ENCODE data around the gene ZSCAN1. TPM values are rescaled to one million over a fixed set of nuclear protein-coding genes. Genes with fewer than 3 reads are reported as not detected.
A peak's percentile ranks its signal among the peaks of the same experiment; 100 is the strongest.

Gene ZSCAN1
- total and polyA plus RNA-seq, 10 of the 15 experiments (the other 5 are each of a cell fraction or from before 2014, with no cell fraction given) = not detected

DNA sequence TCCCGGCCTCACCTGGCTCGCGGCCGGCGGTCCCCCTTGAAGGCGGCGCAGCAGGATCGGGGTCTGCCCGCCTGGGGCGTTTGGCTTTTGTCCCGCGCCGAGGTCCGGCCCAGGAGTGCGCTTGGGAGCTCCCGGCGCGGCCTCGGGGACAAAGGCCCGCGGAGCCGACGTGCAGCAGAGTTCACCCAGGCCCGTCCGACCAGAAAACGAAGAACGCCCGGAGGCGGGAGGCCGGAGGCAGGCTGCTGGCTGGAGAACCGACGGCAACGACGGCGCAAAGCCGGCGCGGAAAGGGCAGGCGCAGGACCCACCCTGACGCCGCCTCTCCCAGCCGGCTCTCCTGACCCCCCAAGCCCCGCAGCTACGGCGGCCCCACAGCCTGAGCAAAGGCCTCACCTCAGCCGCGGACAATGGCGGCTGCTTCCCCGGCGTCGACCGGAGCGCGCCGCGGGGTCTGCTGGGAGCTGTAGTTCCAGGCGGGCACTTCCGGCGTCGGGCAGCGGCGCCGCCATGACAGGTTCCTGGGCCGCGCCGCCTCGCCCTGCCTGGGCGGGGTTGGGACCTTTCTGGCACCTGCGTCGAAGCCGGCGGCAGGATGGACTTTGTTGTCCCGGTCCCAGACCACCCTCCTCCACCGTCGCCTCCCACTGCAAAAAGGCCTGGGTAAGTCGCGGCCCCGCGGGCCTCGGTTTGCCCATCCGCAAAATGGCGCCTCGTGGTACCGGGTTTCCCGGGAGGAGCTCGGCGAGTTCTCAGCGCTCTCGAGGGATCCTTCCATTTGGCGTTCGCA lies 31.2 kb upstream of the ZSCAN1 start, which contains the start of gene ZNF606:
Gene ZNF606 (minus strand): TSS at position 437 of the 790 bp plus-strand sequence. CDS start 1,501 bp downstream, outside the sequence.
- peak; percentile 64 for FAIRE-seq
- intact Hi-C loops (cut with micrococcal nuclease; ENCODE audit: unreplicated experiment) (no loop called here), in situ Hi-C loops (cut with MboI) (no loop called here)
- Histone ChIP-seq H4K20me1 (ENCODE audit: control insufficient read depth, insufficient read depth) (no peaks in the 10 kb centered on the region), H3K36me3 (ENCODE audit: control insufficient read depth in 2 of 2, insufficient read depth in 2 of 2, low read length in 1 of 2) (peaks cover 7 to 12% of the 10 kb centered on the region in 2 experiments), H3K27ac (ENCODE audit: control insufficient read depth, insufficient read depth) (peak within 1 kb of the TSS; percentile 77), H3K27me3 (replicated peaks in 1 of 2; ENCODE audit: control insufficient read depth in 2 of 2, insufficient read depth in 2 of 2, low read length in 1 of 2) (no peaks in the 10 kb centered on the region), H3K9ac (ENCODE audit: control insufficient read depth, insufficient read depth, low read length) (peak within 1 kb of the TSS; percentile 77), H3K4me3 (peak within 1 kb of the TSS; percentile 71), H3K4me1 (ENCODE audit: control insufficient read depth, insufficient read depth, low read length) (peaks cover 4% of the 10 kb centered on the region; the same call in 1 of the 2 replicates), H2AFZ (ENCODE audit: control insufficient read depth, low read depth, low read length) (peak within 1 kb of the TSS; percentile 88), H3K9me3 (replicated peaks; ENCODE audit: control insufficient read depth, insufficient read depth, low read length) (peaks cover 42% of the 10 kb centered on the region), H3K4me2 (ENCODE audit: control insufficient read depth, insufficient read depth) (peak within 1 kb of the TSS; percentile 91), H3K79me2 (ENCODE audit: control insufficient read depth, insufficient read depth, low read length) (peaks cover 5% of the 10 kb centered on the region; the same call in 1 of the 2 replicates)
- RAD21 ChIA-PET (ENCODE audit: unreplicated experiment) = no interaction called here
- SMC1A ChIA-PET (ENCODE audit: uncharacterized antibody, unreplicated experiment) = interaction anchor here (0.6 to 1.7 kb wide), 2 partner anchors 99 to 275 kb away, joined by 3 to 5 read pairs; partner anchors contain the start of gene ZNF671
- 4% methylated on average over 72 of the region's 91 CpGs for WGBS (ENCODE audit: insufficient coverage, insufficient replicate concordance, low lambda C conversion rate, missing lambda C conversion rate)
- peak; percentile 31 for DNase-seq (ENCODE audit: low read depth, low spot score)
- CTCF ChIA-PET = interaction anchor here (0.7 to 1.0 kb wide), 3 partner anchors 115 to 345 kb away, joined by 3 read pairs; no protein-coding TSS in a partner anchor
- POLR2A ChIA-PET = interaction anchor here (0.7 to 1.5 kb wide), 5 partner anchors 8 to 517 kb away, joined by 3 to 4 read pairs (median 3); partner anchors contain the start of gene ZBTB45
- TSS peak; percentile 63 for BruUV-seq (replicated peaks)
- peak; percentile 100 for ATAC-seq
- TF ChIP-seq RB1 (IDR thresholded peaks at IDR 0.05; ENCODE audit: borderline replicate concordance) (0 out of 2 replicates have a peak, but pooled peaks have one; percentile 25), HCFC1 (IDR thresholded peaks at IDR 0.05; ENCODE audit: low read length) (peak; percentile 90), SIN3A (IDR thresholded peaks at IDR 0.05; ENCODE audit: low read depth, low read length) (0 out of 2 replicates have a peak, but pooled peaks have one; percentile 42), ZNF274 (IDR thresholded peaks at IDR 0.05; ENCODE audit: insufficient read depth, insufficient read length) (no peak), HDAC2 (IDR thresholded peaks at IDR 0.05) (no peak), SRF (IDR thresholded peaks at IDR 0.05; ENCODE audit: low read depth in 2 of 2, low read length in 2 of 2) (0 out of 4 replicates have a peak, but pooled peaks of 1 of the 2 experiments have one; percentile 19), CHD4 (IDR thresholded peaks at IDR 0.05) (no peak), EGR1 (IDR thresholded peaks at IDR 0.05; ENCODE audit: borderline replicate concordance in 1 of 2, low read depth in 2 of 2, low read length in 2 of 2) (peak in 1 of 2 experiments; percentile 5; a peak in 1 of 3 replicates), NR2C1 (IDR thresholded peaks at IDR 0.05) (peak; percentile 75), EED (IDR thresholded peaks at IDR 0.05; ENCODE audit: low read depth) (no peak), CUX1 (IDR thresholded peaks at IDR 0.05; ENCODE audit: insufficient replicate concordance, low read depth, low read length) (no peak)
- TF ChIP-seq, protein P1, sequence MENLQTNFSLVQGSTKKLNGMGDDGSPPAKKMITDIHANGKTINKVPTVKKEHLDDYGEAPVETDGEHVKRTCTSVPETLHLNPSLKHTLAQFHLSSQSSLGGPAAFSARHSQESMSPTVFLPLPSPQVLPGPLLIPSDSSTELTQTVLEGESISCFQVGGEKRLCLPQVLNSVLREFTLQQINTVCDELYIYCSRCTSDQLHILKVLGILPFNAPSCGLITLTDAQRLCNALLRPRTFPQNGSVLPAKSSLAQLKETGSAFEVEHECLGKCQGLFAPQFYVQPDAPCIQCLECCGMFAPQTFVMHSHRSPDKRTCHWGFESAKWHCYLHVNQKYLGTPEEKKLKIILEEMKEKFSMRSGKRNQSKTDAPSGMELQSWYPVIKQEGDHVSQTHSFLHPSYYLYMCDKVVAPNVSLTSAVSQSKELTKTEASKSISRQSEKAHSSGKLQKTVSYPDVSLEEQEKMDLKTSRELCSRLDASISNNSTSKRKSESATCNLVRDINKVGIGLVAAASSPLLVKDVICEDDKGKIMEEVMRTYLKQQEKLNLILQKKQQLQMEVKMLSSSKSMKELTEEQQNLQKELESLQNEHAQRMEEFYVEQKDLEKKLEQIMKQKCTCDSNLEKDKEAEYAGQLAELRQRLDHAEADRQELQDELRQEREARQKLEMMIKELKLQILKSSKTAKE (IDR thresholded peaks at IDR 0.05; ENCODE audit: low read depth, poor library complexity, severe bottlenecking) = no peak

Data from GM12878 (cell line).